OCI-LY1 (cell line): Measurements from ENCODE around the gene INTS6.

Experiments used
- H2AFZ ChIP-seq: fragments of 200-600 bp; sonication (generic), shearing (Covaris generic); 2 replicates; pipeline ENCODE4 v1.6.0; 2014; ENCODE audit warnings: antibody characterized with exemption, mild to moderate bottlenecking, low read length
- H3F3A ChIP-seq: fragments of 200-600 bp; sonication (generic), shearing (Covaris generic); 2 replicates; pipeline ENCODE4 v1.6.0; 2014; ENCODE audit warnings: mild to moderate bottlenecking, antibody characterized with exemption, low read length, moderate library complexity; ENCODE audit not compliant: insufficient read depth
- H3K27ac ChIP-seq: fragments of 200-600 bp; sonication (generic); 2 replicates; pipeline ENCODE4 v1.5.1; 2014; ENCODE audit warnings: low read length, mixed run types, mild to moderate bottlenecking, low read depth; ENCODE audit not compliant: poor library complexity, severe bottlenecking
- H3K27me3 ChIP-seq: fragments of 200-600 bp; sonication (generic); 2 replicates; pipeline ENCODE4 v1.6.0; 2014; ENCODE audit warnings: antibody characterized with exemption, mild to moderate bottlenecking, low read length, moderate library complexity; ENCODE audit not compliant: insufficient read depth
- H3K36me3 ChIP-seq: fragments of 200-600 bp; sonication (generic); 2 replicates; pipeline ENCODE4 v1.6.1; 2014; ENCODE audit warnings: mild to moderate bottlenecking, antibody characterized with exemption, low read length, moderate library complexity, mixed read lengths; ENCODE audit not compliant: insufficient read depth
- H3K4me1 ChIP-seq: fragments of 200-600 bp; sonication (generic); 2 replicates; pipeline ENCODE4 v1.5.1; 2014; ENCODE audit warnings: mild to moderate bottlenecking, low read length, moderate library complexity; ENCODE audit not compliant: insufficient read depth, severe bottlenecking
- H3K4me2 ChIP-seq: fragments of 200-600 bp; sonication (generic), shearing (Covaris generic); 2 replicates; pipeline ENCODE4 v1.6.1; 2014; ENCODE audit warnings: low read length
- H3K4me3 ChIP-seq: fragments of 200-600 bp; sonication (generic); 2 replicates; pipeline ENCODE4 v1.5.1; 2014; ENCODE audit warnings: low read length, low read depth, mild to moderate bottlenecking, mixed read lengths; ENCODE audit not compliant: poor library complexity, severe bottlenecking
- H3K79me2 ChIP-seq: fragments of 200-600 bp; shearing (Covaris generic); 2 replicates; pipeline ENCODE4 v1.6.1; 2016; ENCODE audit warnings: mixed run types, low read length, mixed read lengths; ENCODE audit not compliant: insufficient read depth
- H3K9ac ChIP-seq: fragments of 200-600 bp; sonication (generic), shearing (Covaris generic); 2 replicates; pipeline ENCODE4 v1.6.1; 2014; ENCODE audit warnings: mild to moderate bottlenecking, low read length, mixed read lengths
- H3K9me2 ChIP-seq: fragments of 200-600 bp; sonication (generic), shearing (Covaris generic); 2 replicates; pipeline ENCODE4 v1.6.1; 2014; ENCODE audit warnings: low read depth, mild to moderate bottlenecking, low read length, mixed read lengths
- H3K9me3 ChIP-seq: fragments of 200-600 bp; shearing (Covaris generic); 2 replicates; pipeline ENCODE4 v1.6.1; 2014; ENCODE audit warnings: low read length, mixed read lengths
- H4K20me1 ChIP-seq: fragments of 200-600 bp; sonication (generic), shearing (Covaris generic); 2 replicates; pipeline ENCODE4 v1.6.0; 2016; ENCODE audit warnings: mild to moderate bottlenecking, low read length; ENCODE audit not compliant: insufficient read depth
- EZH2 ChIP-seq: fragments of 200-600 bp; sonication (generic), shearing (Covaris generic); IDR thresholded peaks from 2 replicates; pipeline ENCODE4 v1.8.0; 2017; ENCODE audit warnings: borderline replicate concordance, mixed run types, mild to moderate bottlenecking, antibody characterized with exemption, low read length, moderate library complexity, mixed read lengths
- TF ChIP-seq, protein P1 (sequence below): fragments of 200-600 bp; sonication (generic), shearing (Covaris generic); IDR thresholded peaks from 2 replicates; pipeline ENCODE4 v1.5.1; 2017; ENCODE audit warnings: mild to moderate bottlenecking, antibody characterized with exemption, low read length, moderate library complexity, mixed read lengths

INTS6 gene

GRCh38 chr13:51329606-51330005 is 123.2 kb downstream of the INTS6 start:
- Histone ChIP-seq H3K36me3 (no peaks in the 10 kb centered on the region), H3F3A (no peaks in the 10 kb centered on the region), H3K27me3 (no peaks in the 10 kb centered on the region), H3K9ac (no peak overlapping the region), H4K20me1 (no peaks in the 10 kb centered on the region), H3K4me2 (no peak overlapping the region), H3K27ac (no peak overlapping the region), H3K79me2 (no peaks in the 10 kb centered on the region), H3K9me2 (no peaks in the 10 kb centered on the region), H2AFZ (no peak overlapping the region), H3K4me3 (no peak overlapping the region), H3K4me1 (peaks cover 7% of the 10 kb centered on the region), H3K9me3 (no peaks in the 10 kb centered on the region)
- no peak for TF ChIP-seq EZH2
- TF ChIP-seq, protein P1, sequence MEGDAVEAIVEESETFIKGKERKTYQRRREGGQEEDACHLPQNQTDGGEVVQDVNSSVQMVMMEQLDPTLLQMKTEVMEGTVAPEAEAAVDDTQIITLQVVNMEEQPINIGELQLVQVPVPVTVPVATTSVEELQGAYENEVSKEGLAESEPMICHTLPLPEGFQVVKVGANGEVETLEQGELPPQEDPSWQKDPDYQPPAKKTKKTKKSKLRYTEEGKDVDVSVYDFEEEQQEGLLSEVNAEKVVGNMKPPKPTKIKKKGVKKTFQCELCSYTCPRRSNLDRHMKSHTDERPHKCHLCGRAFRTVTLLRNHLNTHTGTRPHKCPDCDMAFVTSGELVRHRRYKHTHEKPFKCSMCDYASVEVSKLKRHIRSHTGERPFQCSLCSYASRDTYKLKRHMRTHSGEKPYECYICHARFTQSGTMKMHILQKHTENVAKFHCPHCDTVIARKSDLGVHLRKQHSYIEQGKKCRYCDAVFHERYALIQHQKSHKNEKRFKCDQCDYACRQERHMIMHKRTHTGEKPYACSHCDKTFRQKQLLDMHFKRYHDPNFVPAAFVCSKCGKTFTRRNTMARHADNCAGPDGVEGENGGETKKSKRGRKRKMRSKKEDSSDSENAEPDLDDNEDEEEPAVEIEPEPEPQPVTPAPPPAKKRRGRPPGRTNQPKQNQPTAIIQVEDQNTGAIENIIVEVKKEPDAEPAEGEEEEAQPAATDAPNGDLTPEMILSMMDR, result no peak

DNA sequence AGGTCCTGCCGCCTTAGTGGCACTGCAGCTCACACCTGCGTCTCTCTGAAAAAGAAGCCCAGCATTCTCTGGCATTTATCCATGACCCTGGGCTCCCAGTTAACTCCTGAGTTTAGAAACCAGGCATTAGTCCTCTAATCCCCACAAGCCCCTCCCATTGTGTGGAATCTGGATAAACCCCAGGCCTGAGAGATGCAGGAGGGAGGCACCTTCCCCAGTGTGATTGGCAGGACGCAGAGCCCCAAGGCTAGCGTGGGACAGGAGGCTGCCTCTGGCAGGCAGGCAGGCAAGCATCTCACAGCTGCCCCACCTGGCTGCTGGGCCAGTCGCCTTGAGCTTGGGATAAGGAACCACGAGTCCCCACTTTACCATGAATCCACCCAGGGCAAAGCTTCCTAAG is 124.3 kb downstream of the INTS6 start:
- H3K27ac ChIP-seq, result no peak overlapping the region
- no peaks in the 10 kb centered on the region for H3K9me2 ChIP-seq
- H3K79me2 ChIP-seq, result no peaks in the 10 kb centered on the region
- no peak overlapping the region for H3K9ac ChIP-seq
- TF ChIP-seq, protein P1, result no peak
- no peak for TF ChIP-seq EZH2
- no peaks in the 10 kb centered on the region for H4K20me1 ChIP-seq
- H3F3A ChIP-seq, result no peaks in the 10 kb centered on the region
- no peak overlapping the region for H2AFZ ChIP-seq
- no peaks in the 10 kb centered on the region for H3K9me3 ChIP-seq
- no peak overlapping the region for H3K4me3 ChIP-seq
- H3K4me2 ChIP-seq, result no peak overlapping the region
- no peaks in the 10 kb centered on the region for H3K27me3 ChIP-seq
- H3K4me1 ChIP-seq, result peaks cover 7% of the 10 kb centered on the region
- H3K36me3 ChIP-seq, result no peaks in the 10 kb centered on the region

- no peak overlapping the region for H3K27ac ChIP-seq
- H2AFZ ChIP-seq, result no peak overlapping the region
- peaks cover 7% of the 10 kb centered on the region for H3K4me1 ChIP-seq
- no peaks in the 10 kb centered on the region for H3K9me3 ChIP-seq
- no peaks in the 10 kb centered on the region for H3K9me2 ChIP-seq
- H3F3A ChIP-seq, result no peaks in the 10 kb centered on the region
- no peak overlapping the region for H3K4me2 ChIP-seq
- H3K79me2 ChIP-seq, result no peaks in the 10 kb centered on the region
- H3K9ac ChIP-seq, result no peak overlapping the region
- H3K36me3 ChIP-seq, result no peaks in the 10 kb centered on the region
- H4K20me1 ChIP-seq, result no peaks in the 10 kb centered on the region
- TF ChIP-seq EZH2, result no peak
- TF ChIP-seq, protein P1, result no peak
- no peak overlapping the region for H3K4me3 ChIP-seq
- H3K27me3 ChIP-seq, result no peaks in the 10 kb centered on the region
Measured at GRCh38 chr13:51327961-51328360, 124.9 kb downstream of the INTS6 start.
